ENCODE measurements around the gene DNALI1.
"Not testable (repeated sequence)": the region's sequence is repeated elsewhere in the genome, so short reads cannot be mapped to it uniquely, and the experiment has no call there.

The DNALI1 gene

DNA sequence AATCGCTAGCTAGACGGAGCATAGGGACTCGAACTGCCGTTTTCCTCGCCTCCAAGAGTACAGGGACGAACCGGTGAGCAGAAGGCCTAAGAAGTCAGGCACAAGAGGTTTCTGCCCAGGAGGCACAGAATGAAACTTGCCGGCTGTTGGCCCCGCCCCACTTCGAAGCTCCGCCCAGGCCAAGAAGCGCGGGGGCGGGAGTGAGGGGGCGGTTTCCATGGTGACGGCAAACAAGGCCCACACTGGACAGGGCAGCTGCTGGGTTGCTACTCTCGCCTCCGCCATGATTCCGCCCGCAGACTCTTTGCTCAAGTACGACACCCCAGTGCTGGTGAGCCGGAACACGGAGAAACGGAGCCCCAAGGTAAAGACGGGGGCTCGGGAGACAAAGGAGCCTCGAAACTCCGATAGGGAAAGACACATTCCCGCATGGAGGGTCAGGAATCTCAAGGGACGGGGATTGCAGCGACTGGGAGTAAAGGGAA lies at the start of gene DNALI1:
TSS of gene DNALI1 (plus strand) at position 229 of the 485 bp plus-strand sequence. CDS start at position 284, 55 bp downstream.
- DNase-seq (ENCODE audit: low read depth): peak; percentile 90

GRCh38 chr1:37509181-37509580 lies 47.6 kb upstream of the DNALI1 start:
- DNase-seq (ENCODE audit: low read depth): peak; percentile 53

GRCh38 chr1:37513795-37514349 lies 42.9 kb upstream of the DNALI1 start:
- DNase-seq (ENCODE audit: low read depth): peak; percentile 28

- peak; percentile 88 for DNase-seq (ENCODE audit: low read depth)
Observed at GRCh38 chr1:37514350-37515184, 42.2 kb upstream of the DNALI1 start, which contains the start of gene MEAF6. MEAF6 (minus strand) TSS chr1:37514766; CDS start chr1:37514746, 20 bp downstream.

DNA sequence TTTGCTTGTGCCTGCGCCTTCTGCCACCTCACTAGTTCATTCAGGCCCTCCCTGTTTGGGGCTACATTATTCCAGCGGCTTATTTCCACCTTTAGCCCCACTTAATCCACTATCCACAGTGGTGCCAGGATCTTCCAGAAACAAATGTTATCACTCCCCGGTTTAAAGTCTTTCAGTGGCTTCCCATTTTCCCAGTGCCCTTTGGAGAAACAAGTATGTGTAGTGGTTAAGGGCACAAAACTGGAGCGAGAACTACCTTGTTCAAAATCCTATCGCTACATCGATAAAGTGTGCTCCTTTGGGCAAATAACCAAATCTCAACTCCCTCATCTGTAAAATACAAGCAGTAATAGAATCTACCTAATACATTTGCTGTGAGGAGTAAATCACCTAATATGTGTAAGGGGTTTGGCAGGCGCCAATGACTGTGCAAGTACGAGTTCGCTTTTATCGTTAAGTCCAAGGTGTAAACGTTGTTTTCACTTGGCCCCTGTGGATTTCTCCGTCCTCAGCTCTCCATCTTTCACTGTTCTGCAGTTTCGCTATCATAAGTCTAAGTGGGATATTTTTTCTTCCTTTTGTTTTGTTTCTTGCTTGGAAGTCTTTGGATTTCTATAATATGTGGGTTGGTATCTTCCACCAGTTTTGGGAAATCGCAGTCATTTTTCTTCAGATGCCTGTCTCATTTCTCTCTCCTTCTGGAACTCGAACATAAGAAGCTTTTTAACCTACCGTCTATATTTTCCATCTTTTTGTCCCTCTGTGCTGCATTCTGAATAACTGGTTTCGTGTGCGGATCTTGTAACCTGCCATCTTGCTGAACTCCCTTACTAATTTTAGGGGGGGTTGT lies 41.3 kb upstream of the DNALI1 start:
- no peak for DNase-seq (ENCODE audit: low read depth)

- DNase-seq (ENCODE audit: low read depth): no peak
Observed at GRCh38 chr1:37517569-37517968, 39.2 kb upstream of the DNALI1 start.

GRCh38 chr1:37518241-37518640 lies 38.5 kb upstream of the DNALI1 start:
- DNase-seq (ENCODE audit: low read depth): not testable (repeated sequence)

DNA sequence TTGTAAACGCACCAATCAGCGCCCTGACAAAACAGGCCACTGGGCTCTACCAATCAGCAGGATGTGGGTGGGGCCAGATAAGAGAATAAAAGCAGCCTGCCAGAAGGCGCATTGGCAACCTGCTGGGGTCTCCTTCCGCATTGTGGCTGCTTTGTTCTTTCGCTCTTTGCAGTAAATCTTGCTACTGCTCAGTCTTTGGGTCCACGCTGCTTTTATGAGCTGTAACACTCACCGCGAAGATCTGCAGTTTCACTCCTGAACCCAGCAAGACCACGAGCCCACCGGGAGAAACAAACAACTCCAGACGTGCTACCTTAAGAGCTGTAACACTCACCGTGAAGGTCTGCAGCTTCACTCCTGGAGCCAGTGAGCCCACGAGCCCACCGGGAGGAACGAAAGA lies 37.8 kb upstream of the DNALI1 start:
- not testable (repeated sequence) for DNase-seq (ENCODE audit: low read depth)

GRCh38 chr1:37519613-37520012 lies 37.1 kb upstream of the DNALI1 start:
- DNase-seq (ENCODE audit: low read depth): no peak

DNA sequence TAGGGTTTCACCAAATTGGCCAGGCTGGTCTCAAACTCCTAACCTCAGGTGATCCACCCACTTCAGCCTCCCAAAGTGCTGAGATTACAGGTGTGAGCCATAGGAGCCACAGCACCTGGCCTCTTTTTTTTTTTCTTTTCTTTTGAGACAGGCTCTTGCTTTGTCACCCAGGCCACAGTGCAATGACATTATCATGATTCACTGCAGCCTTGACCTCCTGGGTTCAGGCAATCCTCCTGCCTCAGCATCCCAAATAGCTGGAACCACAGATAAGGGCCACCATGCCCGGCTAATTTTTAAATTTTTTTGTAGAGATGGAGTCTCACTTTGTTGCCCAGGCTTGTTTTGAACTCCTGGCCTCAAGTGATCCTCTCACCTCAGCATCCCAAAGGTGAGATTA lies 26.9 kb upstream of the DNALI1 start:
- DNase-seq (ENCODE audit: low read depth): not testable (repeated sequence)

GRCh38 chr1:37532418-37533156 lies 24.2 kb upstream of the DNALI1 start:
- DNase-seq (ENCODE audit: low read depth): not testable (repeated sequence)

- no peak for DNase-seq (ENCODE audit: low read depth)
Observed at GRCh38 chr1:37533317-37534093, 23.2 kb upstream of the DNALI1 start.

DNA sequence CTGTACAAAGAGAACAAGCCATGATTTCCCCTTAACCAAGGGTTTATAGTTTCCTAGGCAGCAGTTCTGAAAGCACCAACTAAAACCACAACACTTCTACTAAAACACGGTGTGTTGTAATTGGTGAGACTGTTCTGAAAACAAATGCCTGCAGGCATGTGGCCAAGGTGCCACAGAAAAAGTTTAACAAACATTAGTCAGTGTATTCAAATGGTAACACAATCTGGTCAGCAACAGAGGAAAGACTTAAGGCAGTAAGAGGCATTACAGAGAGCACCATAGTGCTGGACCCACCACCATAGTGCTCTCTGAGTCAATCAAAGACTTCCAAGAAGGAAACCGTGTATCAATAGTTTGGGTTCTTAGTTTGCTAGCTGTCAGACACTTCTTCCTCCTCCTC lies 19.4 kb upstream of the DNALI1 start:
- DNase-seq (ENCODE audit: low read depth): peak; percentile 26

DNA sequence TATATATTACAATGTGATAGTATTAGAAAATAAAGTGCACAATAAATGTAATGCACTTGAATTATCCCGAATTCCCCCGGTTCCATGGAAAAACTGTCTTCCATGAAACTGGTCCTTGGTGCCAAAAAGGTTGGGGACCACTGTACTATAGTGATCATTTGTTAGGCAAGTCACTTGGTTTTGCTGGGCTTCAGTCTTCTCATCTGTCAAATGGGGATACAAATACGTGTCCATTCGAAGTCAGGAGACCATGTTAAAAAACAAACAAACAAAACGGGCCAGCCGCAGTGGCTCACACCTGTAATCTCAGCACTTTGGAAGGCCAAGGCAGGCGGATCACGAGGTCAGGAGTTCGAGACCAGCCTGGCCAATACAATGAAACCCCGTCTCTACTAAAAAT lies 17.6 kb upstream of the DNALI1 start:
- DNase-seq (ENCODE audit: low read depth): not testable (repeated sequence)

GRCh38 chr1:37540036-37540785 lies 16.5 kb upstream of the DNALI1 start:
- DNase-seq (ENCODE audit: low read depth): no peak

DNA sequence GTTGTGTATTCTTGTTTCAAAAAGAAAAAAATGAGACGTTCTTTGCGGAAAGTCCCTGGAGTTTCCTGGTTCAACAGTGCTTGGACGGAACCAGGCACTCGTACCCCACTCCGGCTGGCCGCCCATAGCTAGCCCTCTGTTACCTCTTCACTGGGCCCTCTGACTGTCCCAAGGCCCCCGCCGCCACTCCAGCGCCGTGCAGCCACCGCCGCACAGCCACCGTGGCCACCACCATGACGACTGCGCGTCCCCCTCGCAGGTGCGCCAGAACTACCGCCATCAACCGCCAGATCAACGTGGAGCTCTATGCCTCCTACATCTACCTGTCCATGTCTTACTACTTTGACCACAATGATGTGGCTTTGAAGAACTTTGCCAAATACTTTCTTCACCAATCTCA lies 12.2 kb upstream of the DNALI1 start:
- no peak for DNase-seq (ENCODE audit: low read depth)

DNA sequence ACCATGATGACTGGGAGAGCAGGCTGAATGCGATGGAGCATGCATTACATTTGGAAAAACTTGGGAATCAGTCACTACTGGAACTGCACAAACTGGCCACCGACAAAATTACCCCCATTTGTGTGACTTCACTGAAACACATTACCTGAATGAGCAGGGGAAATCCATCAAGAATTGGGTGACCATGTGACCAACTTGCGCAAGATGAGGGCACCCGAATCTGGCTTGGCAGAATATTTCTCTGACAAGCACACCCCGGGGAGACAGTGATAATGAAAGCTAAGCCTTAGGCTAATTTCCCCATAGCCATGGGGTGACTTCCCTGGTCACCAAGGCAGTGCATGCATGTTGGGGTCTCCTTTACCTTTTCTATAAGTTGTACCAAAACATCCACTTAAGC lies 11.7 kb upstream of the DNALI1 start:
- DNase-seq (ENCODE audit: low read depth): no peak

GRCh38 chr1:37549341-37549740 lies 7.4 kb upstream of the DNALI1 start:
- DNase-seq (ENCODE audit: low read depth): no peak

GRCh38 chr1:37553598-37553926 lies 3.2 kb upstream of the DNALI1 start:
- DNase-seq (ENCODE audit: low read depth): no peak
